ENCODE results near the gene LMLN. TPM values are rescaled to one million over a fixed set of nuclear protein-coding genes. Genes with fewer than 3 reads are reported as not detected.
"Not testable (repeated sequence)": the region's sequence is repeated elsewhere in the genome, so short reads cannot be mapped to it uniquely, and the experiment has no call there.

Gene LMLN
- total and polyA plus RNA-seq, 2 of the 8 experiments (the other 6 are each of a cell fraction or from before 2014, with no cell fraction given): 3.9 to 5.0 TPM

GRCh38 chr3:197927578-197927977 lies 32.4 kb upstream of the LMLN start:
- DNase-seq (ENCODE audit: low read depth in 1 of 2, low spot score in 2 of 2); H4K8ac ChIP-seq (ENCODE audit: extremely low read depth, insufficient read depth, low read length); H3K18ac ChIP-seq (ENCODE audit: extremely low read depth, low read length); H3K9ac ChIP-seq (replicated peaks in 1 of 4; ENCODE audit: extremely low read depth in 1 of 4, low read depth in 3 of 4, low read length in 3 of 4); H3K4ac ChIP-seq (replicated peaks; ENCODE audit: insufficient read length, low read depth, low read length); H2AK5ac ChIP-seq (ENCODE audit: low read depth, low read length); H3K36me3 ChIP-seq (ENCODE audit: control insufficient read depth in 2 of 4, insufficient read depth in 4 of 4, low read length in 3 of 4); H2AFZ ChIP-seq (ENCODE audit: low read length); H2BK5ac ChIP-seq (ENCODE audit: low read depth, low read length); FAIRE-seq; H4K91ac ChIP-seq (replicated peaks; ENCODE audit: insufficient read length, low read length); H3K23me2 ChIP-seq (ENCODE audit: low read depth, low read length); H3K27me3 ChIP-seq (replicated peaks in 1 of 4; ENCODE audit: control insufficient read depth in 3 of 4, extremely low read depth in 1 of 4, insufficient read depth in 3 of 4, low read length in 3 of 4); H3K27ac ChIP-seq (ENCODE audit: low read depth, low read length); H3K23ac ChIP-seq (ENCODE audit: insufficient read length); H3K4me2 ChIP-seq (ENCODE audit: insufficient read depth in 1 of 2, low read depth in 2 of 2, low read length in 2 of 2); H2BK12ac ChIP-seq (ENCODE audit: low read depth, low read length); H3K4me3 ChIP-seq (ENCODE audit: extremely low read depth in 1 of 4, insufficient read depth in 2 of 4, low read depth in 3 of 4, low read length in 4 of 4); H2BK15ac ChIP-seq (ENCODE audit: low read length); H3K14ac ChIP-seq (ENCODE audit: insufficient read length); H4K20me1 ChIP-seq (replicated peaks in 1 of 2; ENCODE audit: control insufficient read depth in 1 of 2, insufficient read depth in 2 of 2, low read length in 2 of 2); H3K4me1 ChIP-seq (replicated peaks in 1 of 4; ENCODE audit: control insufficient read depth in 3 of 4, insufficient read depth in 4 of 4, low read length in 3 of 4); H3K79me1 ChIP-seq (ENCODE audit: low read depth, low read length); H3K79me2 ChIP-seq (ENCODE audit: control insufficient read depth in 1 of 2, insufficient read depth in 2 of 2, low read length in 2 of 2); H4K5ac ChIP-seq (ENCODE audit: insufficient read length, low read depth, low read length); H3K56ac ChIP-seq (replicated peaks; ENCODE audit: insufficient read length, low read depth, low read length); H2BK20ac ChIP-seq (ENCODE audit: low read length); H2BK120ac ChIP-seq (replicated peaks; ENCODE audit: low read depth, low read length); POLR2A ChIA-PET (ENCODE audit: partially characterized antibody); H3K9me3 ChIP-seq (ENCODE audit: insufficient read depth in 2 of 2, low read depth in 1 of 2, low read length in 1 of 2): not testable (repeated sequence)
- CTCF ChIA-PET (ENCODE audit: partially characterized antibody): interaction anchor here (0.7 to 2.8 kb wide), 4 partner anchors 9 to 242 kb away, joined by 3 to 20 read pairs (median 10); no protein-coding TSS in a partner anchor
- 97% methylated on average over 3 of the region's 3 CpGs; no CpG with 5 or more reads in 1 of the 2 experiments for WGBS, 2 experiments (ENCODE audit: extremely low coverage in 1 of 2, insufficient coverage in 1 of 2, insufficient read length in 1 of 2, insufficient replicate concordance in 2 of 2, low coverage in 1 of 2, low lambda C conversion rate in 2 of 2, missing lambda C conversion rate in 1 of 2)

Measured in H1 (cell line).